T-helper 9 cell (primary cell): ENCODE data around the gene ZNF365.

Source experiments
- DNase-seq: peaks from one replicate; pipeline ENCODE4 v3.0.0-alpha.2; 2020

ZNF365 gene

GRCh38 chr10:62422068-62422590 is 48.0 kb downstream of the ZNF365 start:
- no peak for DNase-seq

GRCh38 chr10:62424026-62424425 is 49.9 kb downstream of the ZNF365 start:
- no peak for DNase-seq

- DNase-seq = no peak
These were observed 51.9 kb downstream of the ZNF365 start for GRCh38 chr10:62426086-62426485.

- DNase-seq = no peak
These were observed 52.4 kb downstream of the ZNF365 start for GRCh38 chr10:62426600-62426999.

GRCh38 chr10:62430881-62431280 is 56.7 kb downstream of the ZNF365 start:
- no peak for DNase-seq

GRCh38 chr10:62433181-62433692 is 59.1 kb downstream of the ZNF365 start:
- DNase-seq = no peak

GRCh38 chr10:62433901-62434300 is 59.7 kb downstream of the ZNF365 start:
- DNase-seq = no peak

- no peak for DNase-seq
These were observed 63.5 kb downstream of the ZNF365 start for GRCh38 chr10:62437696-62438095.

GRCh38 chr10:62442006-62442405 is 67.8 kb downstream of the ZNF365 start:
- no peak for DNase-seq

- no peak for DNase-seq
These were observed 68.9 kb downstream of the ZNF365 start for GRCh38 chr10:62442894-62443669.

- DNase-seq = no peak
These were observed 69.7 kb downstream of the ZNF365 start for GRCh38 chr10:62443866-62444265.

- no peak for DNase-seq
These were observed 72.5 kb downstream of the ZNF365 start for GRCh38 chr10:62446627-62447026.

GRCh38 chr10:62450912-62451610 is 76.9 kb downstream of the ZNF365 start:
- no peak for DNase-seq

GRCh38 chr10:62451611-62451975 is 77.4 kb downstream of the ZNF365 start:
- no peak for DNase-seq
